NT2/D1 (cell line): ENCODE measurements around the gene ATF7.

ENCODE experiments used
- DNase-seq: peaks from one replicate; pipeline ENCODE4 v3.0.0-alpha.2; 2011; ENCODE audit warnings: low read depth, low spot score
- H3K27me3 ChIP-seq: 2 replicates; pipeline ENCODE4 v1.6.0; 2011; ENCODE audit warnings: mild to moderate bottlenecking; ENCODE audit not compliant: insufficient read length, insufficient read depth
- H3K36me3 ChIP-seq: 2 replicates; pipeline ENCODE4 v1.6.1; 2011; ENCODE audit warnings: mild to moderate bottlenecking, low read length, mixed read lengths; ENCODE audit not compliant: insufficient read depth, insufficient read length
- H3K4me1 ChIP-seq: 2 replicates; pipeline ENCODE4 v1.5.1; 2011; ENCODE audit not compliant: insufficient read depth, insufficient read length
- H3K4me3 ChIP-seq: 2 replicates; pipeline ENCODE4 v1.5.1; 2011; ENCODE audit warnings: low read depth; ENCODE audit not compliant: insufficient read length
- H3K9ac ChIP-seq: 2 replicates; pipeline ENCODE4 v1.6.0; 2011; ENCODE audit warnings: low read depth; ENCODE audit not compliant: insufficient read length
- H3K9me3 ChIP-seq: 2 replicates; pipeline ENCODE4 v1.5.1; 2011; ENCODE audit warnings: mild to moderate bottlenecking, low read length; ENCODE audit not compliant: insufficient read depth
- SUZ12 ChIP-seq: IDR thresholded peaks from 2 replicates; pipeline ENCODE4 v1.6.1; 2011; ENCODE audit not compliant: insufficient read length, insufficient read depth; ENCODE audit errors: extremely low read depth
- YY1 ChIP-seq: IDR thresholded peaks from 2 replicates; pipeline ENCODE4 v1.6.1; 2011; ENCODE audit not compliant: insufficient read length, insufficient read depth
- ZNF274 ChIP-seq: IDR thresholded peaks from 2 replicates; pipeline ENCODE4 v1.6.1; 2011; ENCODE audit warnings: mild to moderate bottlenecking, low read depth, low read length

The ATF7 gene

DNA sequence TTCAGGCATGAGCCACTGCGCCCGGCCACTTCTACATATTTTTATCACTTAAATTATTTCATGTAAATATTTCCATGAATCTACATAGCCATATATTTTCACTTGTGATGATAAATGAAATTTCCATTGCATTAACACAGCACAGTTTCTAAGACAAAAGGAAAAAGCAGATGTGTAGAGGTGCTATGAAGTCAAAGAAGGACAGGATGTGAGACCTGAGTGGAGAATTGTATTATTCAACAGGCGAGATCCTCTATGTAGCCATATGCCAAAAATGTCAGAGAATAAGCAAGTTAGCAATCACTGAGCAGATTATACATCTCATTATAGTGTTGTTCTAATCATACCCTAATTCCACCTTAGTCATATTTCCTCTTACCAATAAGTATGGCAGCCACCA lies 38.1 kb downstream of the ATF7 start:
- TF ChIP-seq ZNF274 = no peak
- TF ChIP-seq YY1 = no peak
- TF ChIP-seq SUZ12 = no peak
- DNase-seq = no peak
- Histone ChIP-seq H3K9ac (no peak overlapping the region), H3K9me3 (no peaks in the 10 kb centered on the region), H3K4me1 (no peaks in the 10 kb centered on the region), H3K27me3 (no peaks in the 10 kb centered on the region), H3K36me3 (peaks cover 2% of the 10 kb centered on the region), H3K4me3 (no peak overlapping the region)

GRCh38 chr12:53586745-53587144 lies 39.4 kb downstream of the ATF7 start:
- no peaks in the 10 kb centered on the region for H3K4me1 ChIP-seq
- H3K27me3 ChIP-seq = no peaks in the 10 kb centered on the region
- DNase-seq = no peak
- peaks cover 2% of the 10 kb centered on the region for H3K36me3 ChIP-seq
- no peaks in the 10 kb centered on the region for H3K9me3 ChIP-seq
- H3K4me3 ChIP-seq = no peak overlapping the region
- no peak for TF ChIP-seq ZNF274
- TF ChIP-seq SUZ12 = no peak
- no peak for TF ChIP-seq YY1
- H3K9ac ChIP-seq = no peak overlapping the region

- Histone ChIP-seq H3K9me3 (no peaks in the 10 kb centered on the region), H3K27me3 (no peaks in the 10 kb centered on the region), H3K4me3 (no peak overlapping the region), H3K36me3 (peaks cover 2% of the 10 kb centered on the region), H3K9ac (no peak overlapping the region), H3K4me1 (no peaks in the 10 kb centered on the region)
- TF ChIP-seq SUZ12 (no peak), YY1 (no peak), ZNF274 (no peak)
- no peak for DNase-seq
Measured at GRCh38 chr12:53585448-53586125, 40.6 kb downstream of the ATF7 start.

DNA sequence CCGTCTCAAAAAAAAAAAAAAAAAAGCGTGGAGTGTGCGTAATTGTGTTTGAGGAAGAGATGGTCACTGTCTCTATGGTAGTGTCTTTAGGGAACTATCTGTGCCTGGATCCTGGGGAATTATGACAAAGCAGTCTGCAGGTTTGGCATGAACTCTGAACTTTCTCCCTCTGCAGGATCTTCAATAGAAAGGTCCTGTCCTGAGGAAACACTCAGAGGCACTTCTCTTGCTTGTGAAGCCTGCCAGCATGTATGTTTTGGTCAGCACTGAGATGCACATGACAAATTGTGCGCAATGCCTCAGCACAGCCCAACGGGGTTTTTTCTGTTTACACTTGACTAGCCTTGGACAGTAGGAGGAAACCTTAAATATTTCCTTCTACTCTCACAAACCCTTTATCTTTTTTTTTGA lies 46.6 kb downstream of the ATF7 start:
- Histone ChIP-seq H3K9ac (no peak overlapping the region), H3K9me3 (no peaks in the 10 kb centered on the region), H3K4me1 (no peaks in the 10 kb centered on the region), H3K27me3 (no peaks in the 10 kb centered on the region), H3K4me3 (no peak overlapping the region), H3K36me3 (peaks cover 6% of the 10 kb centered on the region)
- TF ChIP-seq SUZ12 = no peak
- TF ChIP-seq ZNF274 = no peak
- TF ChIP-seq YY1 = no peak
- no peak for DNase-seq

GRCh38 chr12:53578783-53579182 lies 47.4 kb downstream of the ATF7 start:
- H3K4me1 ChIP-seq = no peaks in the 10 kb centered on the region
- peaks cover 6% of the 10 kb centered on the region for H3K36me3 ChIP-seq
- H3K27me3 ChIP-seq = no peaks in the 10 kb centered on the region
- TF ChIP-seq SUZ12 = no peak
- TF ChIP-seq YY1 = no peak
- TF ChIP-seq ZNF274 = no peak
- H3K9ac ChIP-seq = no peak overlapping the region
- no peaks in the 10 kb centered on the region for H3K9me3 ChIP-seq
- H3K4me3 ChIP-seq = no peak overlapping the region
- no peak for DNase-seq

- Histone ChIP-seq H3K27me3 (no peaks in the 10 kb centered on the region), H3K36me3 (peaks cover 6% of the 10 kb centered on the region), H3K4me3 (no peak overlapping the region), H3K4me1 (no peaks in the 10 kb centered on the region), H3K9ac (no peak overlapping the region), H3K9me3 (no peaks in the 10 kb centered on the region)
- no peak for DNase-seq
- TF ChIP-seq YY1 (no peak), ZNF274 (no peak), SUZ12 (no peak)
Measured at GRCh38 chr12:53577941-53578352, 48.2 kb downstream of the ATF7 start.

DNA sequence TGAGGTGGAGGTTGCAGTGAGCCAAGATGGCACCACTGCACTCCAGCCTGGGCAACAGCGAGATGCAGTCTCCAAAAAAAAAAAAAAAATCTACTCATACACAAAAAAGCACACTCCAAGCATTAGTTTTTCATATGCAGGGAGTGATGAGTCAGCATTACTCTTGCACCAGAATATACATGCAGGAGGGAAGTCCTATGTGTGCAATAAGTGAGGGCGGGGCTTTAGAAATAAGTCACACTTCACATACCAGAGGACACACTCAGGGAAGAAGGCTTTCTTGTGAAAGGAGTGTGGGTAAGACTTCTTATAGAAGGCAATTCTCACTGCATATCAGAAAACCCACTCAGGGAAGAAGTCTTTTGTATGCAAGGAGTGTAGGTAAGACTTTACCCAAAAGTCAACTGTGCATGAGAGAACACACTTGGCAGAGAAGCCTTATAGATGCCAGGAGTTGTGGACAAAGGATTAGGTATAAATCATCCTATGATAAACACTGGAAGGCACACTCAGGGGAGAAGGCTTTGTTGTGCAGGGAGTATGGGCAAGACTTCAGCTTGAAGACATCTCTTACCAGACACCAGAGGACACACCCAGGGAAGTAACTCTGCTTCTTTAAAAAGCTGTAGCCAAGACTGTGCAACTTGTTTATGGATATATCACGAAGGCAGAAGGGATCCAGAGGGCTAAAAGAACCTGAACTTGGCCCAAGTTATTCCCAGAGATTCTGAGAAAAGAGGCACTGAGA lies 50.5 kb downstream of the ATF7 start:
- H3K36me3 ChIP-seq = peaks cover 6% of the 10 kb centered on the region
- H3K9me3 ChIP-seq = no peaks in the 10 kb centered on the region
- no peak for DNase-seq
- no peak overlapping the region for H3K9ac ChIP-seq
- TF ChIP-seq SUZ12 (no peak), ZNF274 (no peak), YY1 (no peak)
- no peaks in the 10 kb centered on the region for H3K27me3 ChIP-seq
- no peak overlapping the region for H3K4me3 ChIP-seq
- no peaks in the 10 kb centered on the region for H3K4me1 ChIP-seq
